Right hindlimb (tissue), 1 donor: Measurements from ENCODE around the gene BHLHE40.
"Not testable (repeated sequence)": the region's sequence is repeated elsewhere in the genome, so short reads cannot be mapped to it uniquely, and the experiment has no call there.

Experiments used
- DNase-seq: peaks from one replicate; pipeline ENCODE4 v3.0.0-alpha.2; 2018

Gene BHLHE40

GRCh38 chr3:4979428-4980228 lies at the start of gene BHLHE40:
Gene BHLHE40, plus strand, starts transcription at chr3:4979437. Its CDS starts 282 bp downstream, at chr3:4979719.
- no peak for DNase-seq

GRCh38 chr3:4930501-4930900 lies 48.7 kb upstream of the BHLHE40 start:
- no peak for DNase-seq

GRCh38 chr3:4934050-4934449 lies 45.2 kb upstream of the BHLHE40 start:
- DNase-seq, result no peak

- DNase-seq, result no peak
Observed at GRCh38 chr3:4935347-4935746, 43.9 kb upstream of the BHLHE40 start.

- DNase-seq, result no peak
Observed at GRCh38 chr3:4936982-4937614, 42.1 kb upstream of the BHLHE40 start.

GRCh38 chr3:4938281-4938982 lies 40.8 kb upstream of the BHLHE40 start:
- DNase-seq, result no peak

- DNase-seq, result no peak
Observed at GRCh38 chr3:4939276-4939675, 40.0 kb upstream of the BHLHE40 start.

GRCh38 chr3:4940985-4941384 lies 38.3 kb upstream of the BHLHE40 start:
- DNase-seq, result no peak

GRCh38 chr3:4943549-4943948 lies 35.7 kb upstream of the BHLHE40 start:
- no peak for DNase-seq

GRCh38 chr3:4945324-4945723 lies 33.9 kb upstream of the BHLHE40 start:
- DNase-seq, result no peak

GRCh38 chr3:4947028-4947427 lies 32.2 kb upstream of the BHLHE40 start:
- DNase-seq, result no peak

GRCh38 chr3:4948395-4948794 lies 30.8 kb upstream of the BHLHE40 start:
- no peak for DNase-seq

- DNase-seq, result no peak
Observed at GRCh38 chr3:4949004-4949403, 30.2 kb upstream of the BHLHE40 start.

- DNase-seq, result no peak
Observed at GRCh38 chr3:4949659-4950058, 29.6 kb upstream of the BHLHE40 start.

GRCh38 chr3:4950351-4950784 lies 28.9 kb upstream of the BHLHE40 start:
- DNase-seq, result no peak

GRCh38 chr3:4950948-4951347 lies 28.3 kb upstream of the BHLHE40 start:
- DNase-seq, result no peak

- no peak for DNase-seq
Observed at GRCh38 chr3:4953119-4953518, 26.1 kb upstream of the BHLHE40 start.

GRCh38 chr3:4954256-4955000 lies 24.8 kb upstream of the BHLHE40 start:
- DNase-seq, result no peak

GRCh38 chr3:4956099-4956498 lies 23.1 kb upstream of the BHLHE40 start:
- DNase-seq, result no peak

- DNase-seq, result no peak
Observed at GRCh38 chr3:4956738-4957137, 22.5 kb upstream of the BHLHE40 start.

- DNase-seq, result no peak
Observed at GRCh38 chr3:4957978-4958377, 21.3 kb upstream of the BHLHE40 start.

- no peak for DNase-seq
Observed at GRCh38 chr3:4959180-4959579, 20.1 kb upstream of the BHLHE40 start.

- not testable (repeated sequence) for DNase-seq
Observed at GRCh38 chr3:4961865-4962264, 17.4 kb upstream of the BHLHE40 start.
